Neuronal stem cell (in vitro differentiated cells): ENCODE measurements around the gene TMEM61.

Source experiments
- DNase-seq: peaks from one replicate; pipeline ENCODE4 v3.0.0-alpha.2; 2013; ENCODE audit warnings: low spot score
- H2AFZ ChIP-seq: one replicate; pipeline ENCODE4 v1.6.1; 2013; ENCODE audit warnings: mild to moderate bottlenecking, low read length, inconsistent platforms
- H2AK5ac ChIP-seq: 2 replicates; pipeline ENCODE4 v1.6.1; 2013; ENCODE audit warnings: low read depth, mild to moderate bottlenecking, inconsistent platforms, low read length, moderate library complexity, mixed read lengths
- H2BK120ac ChIP-seq: 2 replicates; pipeline ENCODE4 v1.6.1; 2013; ENCODE audit warnings: low read depth, mild to moderate bottlenecking, inconsistent platforms, low read length, moderate library complexity, mixed read lengths
- H2BK12ac ChIP-seq: one replicate; pipeline ENCODE4 v1.6.1; 2013; ENCODE audit warnings: low read length, inconsistent platforms
- H2BK15ac ChIP-seq: 2 replicates; pipeline ENCODE4 v1.6.1; 2013; ENCODE audit warnings: mild to moderate bottlenecking, low read length, inconsistent platforms, mixed read lengths
- H2BK5ac ChIP-seq: one replicate; pipeline ENCODE4 v1.6.1; 2013; ENCODE audit warnings: inconsistent platforms, mild to moderate bottlenecking, low read length, moderate library complexity
- H3K14ac ChIP-seq: one replicate; pipeline ENCODE4 v1.6.1; 2013; ENCODE audit warnings: low read length, inconsistent platforms
- H3K18ac ChIP-seq: 2 replicates; pipeline ENCODE4 v1.6.1; 2013; ENCODE audit warnings: low read length, inconsistent platforms
- H3K23ac ChIP-seq: 2 replicates; pipeline ENCODE4 v1.6.1; 2013; ENCODE audit warnings: low read depth, mild to moderate bottlenecking, mixed read lengths, low read length, inconsistent platforms; ENCODE audit not compliant: poor library complexity
- H3K27ac ChIP-seq: replicated peaks from 3 replicates; pipeline ENCODE4 v1.5.1; 2013; ENCODE audit warnings: low read length, inconsistent platforms
- H3K27me3 ChIP-seq, 3 experiments: 2 replicates each; pipeline ENCODE4 v1.6.1; 2013; ENCODE audit warnings: low read length in 3 of 3, mild to moderate bottlenecking in 2 of 3, inconsistent platforms in 1 of 3, low read depth in 1 of 3, mixed read lengths in 1 of 3, moderate library complexity in 1 of 3; ENCODE audit not compliant: control insufficient read depth in 3 of 3, insufficient read depth in 3 of 3
- H3K36me3 ChIP-seq, 2 donors: replicated peaks in 1 of 2; 2 replicates each; pipeline ENCODE4 v1.6.1; 2013; ENCODE audit warnings: low read length in 2 of 2; ENCODE audit not compliant: control insufficient read depth in 2 of 2, insufficient read depth in 2 of 2
- H3K4ac ChIP-seq: 2 replicates; pipeline ENCODE4 v1.6.1; 2013; ENCODE audit warnings: inconsistent platforms, mild to moderate bottlenecking, low read length, moderate library complexity
- H3K4me1 ChIP-seq, 2 donors: 1 replicate in 1 of 2; 2 replicates in 1 of 2; pipeline ENCODE4 v1.6.1; 2013; ENCODE audit warnings: low read length in 2 of 2, low read depth in 1 of 2; ENCODE audit not compliant: control insufficient read depth in 2 of 2, insufficient read depth in 1 of 2
- H3K4me2 ChIP-seq: one replicate; pipeline ENCODE4 v1.6.1; 2013; ENCODE audit warnings: mild to moderate bottlenecking, low read length, inconsistent platforms; ENCODE audit not compliant: insufficient read depth, poor library complexity, severe bottlenecking
- H3K4me3 ChIP-seq, 2 donors: 2 replicates each; pipeline ENCODE4 v1.5.1; 2013; ENCODE audit warnings: low read length in 2 of 2, mild to moderate bottlenecking in 2 of 2, inconsistent platforms in 1 of 2, moderate library complexity in 1 of 2
- H3K79me1 ChIP-seq: one replicate; pipeline ENCODE4 v1.6.1; 2013; ENCODE audit warnings: low read depth, mild to moderate bottlenecking, inconsistent platforms, low read length, moderate library complexity
- H3K9ac ChIP-seq: one replicate; pipeline ENCODE4 v1.6.1; 2013; ENCODE audit warnings: mild to moderate bottlenecking, low read depth, low read length, inconsistent platforms; ENCODE audit not compliant: poor library complexity
- H3K9me3 ChIP-seq, 2 donors: replicated peaks in 1 of 2; 2 replicates each; pipeline versions ENCODE3 to v1.6.1; 2013; ENCODE audit warnings: low read length in 2 of 2, mild to moderate bottlenecking in 2 of 2, inconsistent platforms in 1 of 2, low read depth in 1 of 2, mixed read lengths in 1 of 2, moderate library complexity in 1 of 2; ENCODE audit not compliant: control insufficient read depth in 2 of 2, insufficient read depth in 1 of 2
- H4K8ac ChIP-seq: one replicate; pipeline ENCODE4 v1.6.1; 2013; ENCODE audit warnings: low read depth, mild to moderate bottlenecking, inconsistent platforms, low read length, moderate library complexity
- H4K91ac ChIP-seq: one replicate; pipeline ENCODE4 v1.6.1; 2013; ENCODE audit warnings: low read length, low read depth, mild to moderate bottlenecking, inconsistent platforms; ENCODE audit not compliant: poor library complexity
- WGBS, 2 donors: extraction: QIAGEN DNeasy Blood & Tissue Kit; methylation state at CpG; one replicate each; pipeline ENCODE4 v1.1.7; 2013; ENCODE audit warnings: missing lambda C conversion rate in 2 of 2, mixed read lengths in 1 of 2; ENCODE audit not compliant: insufficient read length in 2 of 2, insufficient replicate concordance in 1 of 2; ENCODE audit errors: extremely low coverage in 2 of 2; 5-methylcytosine and 5-hydroxymethylcytosine counted together

Gene TMEM61

DNA sequence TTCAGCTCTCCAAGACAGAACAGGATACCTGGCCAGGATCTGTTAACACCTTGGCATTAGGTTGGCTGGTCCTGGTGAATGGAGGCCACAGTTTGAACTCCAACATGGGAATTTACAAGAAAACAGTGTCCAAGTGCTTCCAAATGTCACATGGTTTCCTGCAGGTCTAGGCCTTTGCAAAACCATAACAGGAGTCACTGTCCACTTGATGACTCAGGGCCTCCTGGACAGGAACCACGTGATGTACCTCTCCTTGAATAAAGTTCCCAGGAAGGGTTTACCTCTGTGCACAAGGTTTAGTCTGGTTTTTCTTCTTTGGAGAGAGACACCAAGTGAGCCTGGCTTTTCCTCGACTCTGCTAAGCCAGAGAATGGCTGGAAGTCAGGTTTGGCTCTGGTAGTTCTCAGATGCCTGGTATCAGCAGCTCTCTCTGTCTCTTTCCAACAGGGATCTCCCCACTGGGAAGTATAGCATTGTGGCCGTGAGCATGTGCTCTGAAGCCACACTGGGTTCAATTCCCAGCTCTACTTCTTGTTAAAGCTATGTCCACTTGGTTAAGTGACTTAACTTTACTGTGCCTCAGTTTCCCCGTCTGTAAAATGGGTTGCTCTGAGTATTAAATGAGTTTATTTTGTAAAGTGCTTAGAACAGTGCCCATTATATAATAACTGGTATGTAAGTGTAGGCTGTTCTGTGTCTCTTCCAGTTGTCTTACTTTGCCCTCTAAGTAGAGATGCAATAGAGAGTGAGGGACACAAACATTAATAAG is 27.3 kb upstream of the TMEM61 start:
- no peak overlapping the region for H3K4me2 ChIP-seq
- peak overlapping the region in 1 of 2 donors; percentile 25 for H3K4me3 ChIP-seq
- no peak overlapping the region for H3K23ac ChIP-seq
- no peak overlapping the region for H2BK5ac ChIP-seq
- no peak overlapping the region for H2AK5ac ChIP-seq
- no peaks in the 10 kb centered on the region for H3K36me3 ChIP-seq
- no peak overlapping the region for H3K14ac ChIP-seq
- H3K9ac ChIP-seq = no peak overlapping the region
- no peak overlapping the region for H4K8ac ChIP-seq
- H2BK12ac ChIP-seq = no peak overlapping the region
- H4K91ac ChIP-seq = no peak overlapping the region
- WGBS, 2 donors = no CpG with 5 or more reads among the region's 4 CpGs
- H3K4me1 ChIP-seq = peaks cover 0 to 4% of the 10 kb centered on the region in 2 donors
- H2BK15ac ChIP-seq = no peak overlapping the region
- H3K4ac ChIP-seq = no peak overlapping the region
- no peak overlapping the region for H2AFZ ChIP-seq
- DNase-seq = no peak
- H3K27me3 ChIP-seq = no peaks in the 10 kb centered on the region
- H3K9me3 ChIP-seq = peaks cover 3 to 5% of the 10 kb centered on the region in 2 donors
- H3K27ac ChIP-seq = no peak overlapping the region
- no peak overlapping the region for H2BK120ac ChIP-seq
- H3K79me1 ChIP-seq = no peaks in the 10 kb centered on the region
- no peak overlapping the region for H3K18ac ChIP-seq

- Histone ChIP-seq H3K79me1 (no peaks in the 10 kb centered on the region), H3K4me1 (peaks cover 0 to 4% of the 10 kb centered on the region in 2 donors)
- WGBS, 2 donors = no CpG with 5 or more reads among the region's 3 CpGs
Measured at GRCh38 chr1:54953846-54954245, 26.6 kb upstream of the TMEM61 start.

GRCh38 chr1:54955359-54955758 is 25.1 kb upstream of the TMEM61 start:
- peaks cover 3 to 5% of the 10 kb centered on the region in 2 donors for H3K9me3 ChIP-seq
- no peak overlapping the region for H3K23ac ChIP-seq
- no peak overlapping the region for H3K14ac ChIP-seq
- DNase-seq = no peak
- H2AFZ ChIP-seq = no peak overlapping the region
- no peak overlapping the region for H3K27ac ChIP-seq
- H3K79me1 ChIP-seq = no peaks in the 10 kb centered on the region
- no peak overlapping the region for H3K4me2 ChIP-seq
- H2BK15ac ChIP-seq = no peak overlapping the region
- H3K4ac ChIP-seq = no peak overlapping the region
- no CpG with 5 or more reads among the region's 1 CpG for WGBS, 2 donors
- no peak overlapping the region for H4K8ac ChIP-seq
- no peak overlapping the region for H2AK5ac ChIP-seq
- no peaks in the 10 kb centered on the region for H3K27me3 ChIP-seq
- no peak overlapping the region for H3K18ac ChIP-seq
- H2BK12ac ChIP-seq = no peak overlapping the region
- no peak overlapping the region for H2BK5ac ChIP-seq
- no peak overlapping the region for H2BK120ac ChIP-seq
- no peaks in the 10 kb centered on the region for H3K36me3 ChIP-seq
- H3K9ac ChIP-seq = no peak overlapping the region
- peaks cover 0 to 3% of the 10 kb centered on the region in 2 donors for H3K4me1 ChIP-seq
- H4K91ac ChIP-seq = no peak overlapping the region
- H3K4me3 ChIP-seq = no peak overlapping the region

More at GRCh38 chr1:54953846-54954245, 26.6 kb upstream of the TMEM61 start:
- H2BK120ac ChIP-seq = no peak overlapping the region
- H3K27ac ChIP-seq = no peak overlapping the region
- no peaks in the 10 kb centered on the region for H3K27me3 ChIP-seq
- H3K9me3 ChIP-seq = peaks cover 3 to 5% of the 10 kb centered on the region in 2 donors
- no peak for DNase-seq
- H2AK5ac ChIP-seq = no peak overlapping the region
- H2BK5ac ChIP-seq = no peak overlapping the region
- no peak overlapping the region for H2BK15ac ChIP-seq
- no peak overlapping the region for H3K14ac ChIP-seq
- H4K8ac ChIP-seq = no peak overlapping the region
- no peak overlapping the region for H4K91ac ChIP-seq
- H3K36me3 ChIP-seq = no peaks in the 10 kb centered on the region
- H2BK12ac ChIP-seq = no peak overlapping the region
- no peak overlapping the region for H3K23ac ChIP-seq
- no peak overlapping the region for H3K9ac ChIP-seq
- H3K18ac ChIP-seq = no peak overlapping the region
- no peak overlapping the region for H2AFZ ChIP-seq
- no peak overlapping the region for H3K4me3 ChIP-seq
- H3K4ac ChIP-seq = no peak overlapping the region
- H3K4me2 ChIP-seq = no peak overlapping the region

GRCh38 chr1:54956726-54957125 is 23.7 kb upstream of the TMEM61 start:
- H3K18ac ChIP-seq = no peak overlapping the region
- no peak overlapping the region for H4K8ac ChIP-seq
- no peak for DNase-seq
- no peak overlapping the region for H3K4me2 ChIP-seq
- no peak overlapping the region for H3K14ac ChIP-seq
- no peak overlapping the region for H2BK15ac ChIP-seq
- H3K4me3 ChIP-seq = no peak overlapping the region
- no peaks in the 10 kb centered on the region for H3K36me3 ChIP-seq
- no CpG with 5 or more reads among the region's 4 CpGs for WGBS, 2 donors
- no peak overlapping the region for H4K91ac ChIP-seq
- no peak overlapping the region for H3K9ac ChIP-seq
- H3K4ac ChIP-seq = no peak overlapping the region
- no peaks in the 10 kb centered on the region for H3K27me3 ChIP-seq
- H3K4me1 ChIP-seq = no peaks in the 10 kb centered on the region
- H3K27ac ChIP-seq = no peak overlapping the region
- no peak overlapping the region for H2BK12ac ChIP-seq
- no peak overlapping the region for H2AFZ ChIP-seq
- no peaks in the 10 kb centered on the region for H3K79me1 ChIP-seq
- H3K23ac ChIP-seq = no peak overlapping the region
- H2BK120ac ChIP-seq = no peak overlapping the region
- H2AK5ac ChIP-seq = no peak overlapping the region
- H2BK5ac ChIP-seq = no peak overlapping the region
- peaks cover 3 to 5% of the 10 kb centered on the region in 2 donors for H3K9me3 ChIP-seq
